Endothelial cell (in vitro differentiated cells): ENCODE data around the gene ACOT4. TPM values are rescaled to one million over a fixed set of nuclear protein-coding genes. Genes with fewer than 3 reads are reported as not detected.
"Not testable (repeated sequence)": the region's sequence is repeated elsewhere in the genome, so short reads cannot be mapped to it uniquely, and the experiment has no call there.

ENCODE experiments used
- DNase-seq: peaks from one replicate; pipeline ENCODE4 v3.0.0; 2021; ENCODE audit warnings: low spot score
- H3K27ac Mint-ChIP-seq: one replicate; pipeline ENCODE4 v1.8.0; 2021; ENCODE audit warnings: mixed read lengths, inconsistent platforms; ENCODE audit not compliant: unreplicated experiment
- H3K27me3 Mint-ChIP-seq: one replicate; pipeline ENCODE4 v1.8.0; 2021; ENCODE audit warnings: mild to moderate bottlenecking, moderate library complexity, mixed read lengths, inconsistent platforms; ENCODE audit not compliant: unreplicated experiment
- H3K36me3 Mint-ChIP-seq: one replicate; pipeline ENCODE4 v1.8.0; 2021; ENCODE audit warnings: mild to moderate bottlenecking, low read depth, mixed read lengths, inconsistent platforms; ENCODE audit not compliant: unreplicated experiment
- H3K4me1 Mint-ChIP-seq: one replicate; pipeline ENCODE4 v1.8.0; 2021; ENCODE audit warnings: mild to moderate bottlenecking, mixed read lengths, inconsistent platforms; ENCODE audit not compliant: unreplicated experiment
- H3K4me3 Mint-ChIP-seq: one replicate; pipeline ENCODE4 v1.8.0; 2021; ENCODE audit warnings: mild to moderate bottlenecking, mixed read lengths, inconsistent platforms; ENCODE audit not compliant: unreplicated experiment
- H3K9me3 Mint-ChIP-seq: one replicate; pipeline ENCODE4 v1.8.0; 2021; ENCODE audit warnings: mixed read lengths, inconsistent platforms; ENCODE audit not compliant: unreplicated experiment
- CTCF ChIP-seq: fragments of 200-600 bp; sonication (generic); IDR thresholded peaks from one replicate; pipeline ENCODE4 v1.5.0; 2021; ENCODE audit warnings: antibody characterized with exemption; ENCODE audit not compliant: unreplicated experiment
- total RNA-seq: library from RNA; stranded (reverse); fragmentation: NEBNext Ultra II Directional; extraction: Animal tissue kit (Norgen Biotek cat#: 25700); gene quantifications from one replicate; pipeline ENCODE4 v1.2.1, GENCODE V29; 2021; ENCODE audit not compliant: unreplicated experiment

ACOT4 gene
- total RNA-seq, 1 donor from 2014 or later: 0.44 TPM

GRCh38 chr14:73588695-73589094 is 3.0 kb upstream of the ACOT4 start:
- no peaks in the 10 kb centered on the region for H3K4me1 Mint-ChIP-seq
- no peaks in the 10 kb centered on the region for H3K36me3 Mint-ChIP-seq
- no peak for TF ChIP-seq CTCF
- no peak overlapping the region for H3K4me3 Mint-ChIP-seq
- H3K27me3 Mint-ChIP-seq: peaks cover 6% of the 10 kb centered on the region
- DNase-seq: no peak
- H3K27ac Mint-ChIP-seq: no peak overlapping the region
- H3K9me3 Mint-ChIP-seq: no peaks in the 10 kb centered on the region

- Mint-ChIP-seq H3K36me3 (no peaks in the 10 kb centered on the region), H3K4me3 (no peak overlapping the region), H3K27me3 (peaks cover 6% of the 10 kb centered on the region), H3K27ac (no peak overlapping the region), H3K4me1 (no peaks in the 10 kb centered on the region), H3K9me3 (no peaks in the 10 kb centered on the region)
- no peak for DNase-seq
- no peak for TF ChIP-seq CTCF
These were observed 2.6 kb upstream of the ACOT4 start for GRCh38 chr14:73589116-73589515.

- not testable (repeated sequence) for H3K4me3 Mint-ChIP-seq, H3K9me3 Mint-ChIP-seq, H3K36me3 Mint-ChIP-seq, H3K4me1 Mint-ChIP-seq, H3K27me3 Mint-ChIP-seq, H3K27ac Mint-ChIP-seq, DNase-seq
These were observed 1.0 kb upstream of the ACOT4 start for GRCh38 chr14:73590673-73591004.

- H3K27ac Mint-ChIP-seq: no peak overlapping the region
- H3K27me3 Mint-ChIP-seq: peaks cover 3% of the 10 kb centered on the region
- TF ChIP-seq CTCF: no peak
- no peak overlapping the region for H3K4me3 Mint-ChIP-seq
- H3K4me1 Mint-ChIP-seq: no peaks in the 10 kb centered on the region
- H3K9me3 Mint-ChIP-seq: no peaks in the 10 kb centered on the region
- no peaks in the 10 kb centered on the region for H3K36me3 Mint-ChIP-seq
- DNase-seq: no peak
These were observed 2.8 kb downstream of the ACOT4 start for GRCh38 chr14:73594491-73594890.

- no peak for DNase-seq
- no peak for TF ChIP-seq CTCF
- Mint-ChIP-seq H3K27me3 (peaks cover 1% of the 10 kb centered on the region), H3K4me1 (no peaks in the 10 kb centered on the region), H3K9me3 (no peaks in the 10 kb centered on the region), H3K36me3 (no peaks in the 10 kb centered on the region), H3K27ac (no peak overlapping the region), H3K4me3 (no peak overlapping the region)
These were observed 7.8 kb downstream of the ACOT4 start for GRCh38 chr14:73599499-73599898.

GRCh38 chr14:73602994-73603393 is 11.3 kb downstream of the ACOT4 start:
- no peak for DNase-seq
- H3K27ac Mint-ChIP-seq: no peak overlapping the region
- peaks cover 6% of the 10 kb centered on the region for H3K36me3 Mint-ChIP-seq
- H3K9me3 Mint-ChIP-seq: no peaks in the 10 kb centered on the region
- no peak overlapping the region for H3K4me3 Mint-ChIP-seq
- H3K27me3 Mint-ChIP-seq: peaks cover 1% of the 10 kb centered on the region
- H3K4me1 Mint-ChIP-seq: no peaks in the 10 kb centered on the region
- TF ChIP-seq CTCF: no peak
